BLaER1 (cell line): Measurements from ENCODE around the gene BCL7A.
A peak's percentile ranks its signal among the peaks of the same experiment; 100 is the strongest.
"Not testable (repeated sequence)": the region's sequence is repeated elsewhere in the genome, so short reads cannot be mapped to it uniquely, and the experiment has no call there.

Source experiments
- H3K27ac ChIP-seq: shearing (Covaris generic); formaldehyde crosslinking; 2 replicates; pipeline ENCODE4 v1.8.1; 2022
- H3K27me3 ChIP-seq: shearing (Covaris generic); formaldehyde crosslinking; 2 replicates; pipeline ENCODE4 v1.8.1; 2022
- H3K36me3 ChIP-seq: shearing (Covaris generic); formaldehyde crosslinking; 2 replicates; pipeline ENCODE4 v1.8.1; 2022
- H3K4me1 ChIP-seq: shearing (Covaris generic); formaldehyde crosslinking; 2 replicates; pipeline ENCODE4 v1.8.1; 2022
- H3K4me2 ChIP-seq: shearing (Covaris generic); formaldehyde crosslinking; 2 replicates; pipeline ENCODE4 v1.8.1; 2022
- H3K4me3 ChIP-seq: shearing (Covaris generic); formaldehyde crosslinking; 2 replicates; pipeline ENCODE4 v1.8.1; 2022
- H3K9ac ChIP-seq: shearing (Covaris generic); formaldehyde crosslinking; 2 replicates; pipeline ENCODE4 v1.8.1; 2022
- H3K9me3 ChIP-seq: shearing (Covaris generic); formaldehyde crosslinking; 2 replicates; pipeline ENCODE4 v1.8.1; 2022
- H4K20me1 ChIP-seq: shearing (Covaris generic); formaldehyde crosslinking; 2 replicates; pipeline ENCODE4 v1.8.1; 2022
- Cebpa-rat ChIP-seq: shearing (Covaris generic); IDR thresholded peaks from 2 replicates; pipeline ENCODE4 v1.8.1; 2022

BCL7A gene

GRCh38 chr12:121986489-121987245, 35.0 kb upstream of the BCL7A start:
- 0 out of 2 replicates have a peak overlapping the region, but pooled peaks have one; percentile 3 for H3K27ac ChIP-seq
- TF ChIP-seq Cebpa-rat, result no peak
- no peaks in the 10 kb centered on the region for H3K27me3 ChIP-seq
- H4K20me1 ChIP-seq, result no peaks in the 10 kb centered on the region
- H3K4me2 ChIP-seq, result no peak overlapping the region
- peaks cover 68% of the 10 kb centered on the region for H3K4me1 ChIP-seq
- no peak overlapping the region for H3K9ac ChIP-seq
- no peak overlapping the region for H3K4me3 ChIP-seq
- H3K9me3 ChIP-seq, result no peaks in the 10 kb centered on the region
- H3K36me3 ChIP-seq, result no peaks in the 10 kb centered on the region

- 0 out of 2 replicates have a peak overlapping the region, but pooled peaks have one; percentile 93 for H3K27ac ChIP-seq
- not testable (repeated sequence) for H3K9ac ChIP-seq, H3K9me3 ChIP-seq, H3K27me3 ChIP-seq, H3K4me3 ChIP-seq, H3K36me3 ChIP-seq, H4K20me1 ChIP-seq, H3K4me2 ChIP-seq
- H3K4me1 ChIP-seq, result peaks cover 61% of the 10 kb centered on the region
Measured at GRCh38 chr12:121988519-121988918, 33.2 kb upstream of the BCL7A start.

DNA sequence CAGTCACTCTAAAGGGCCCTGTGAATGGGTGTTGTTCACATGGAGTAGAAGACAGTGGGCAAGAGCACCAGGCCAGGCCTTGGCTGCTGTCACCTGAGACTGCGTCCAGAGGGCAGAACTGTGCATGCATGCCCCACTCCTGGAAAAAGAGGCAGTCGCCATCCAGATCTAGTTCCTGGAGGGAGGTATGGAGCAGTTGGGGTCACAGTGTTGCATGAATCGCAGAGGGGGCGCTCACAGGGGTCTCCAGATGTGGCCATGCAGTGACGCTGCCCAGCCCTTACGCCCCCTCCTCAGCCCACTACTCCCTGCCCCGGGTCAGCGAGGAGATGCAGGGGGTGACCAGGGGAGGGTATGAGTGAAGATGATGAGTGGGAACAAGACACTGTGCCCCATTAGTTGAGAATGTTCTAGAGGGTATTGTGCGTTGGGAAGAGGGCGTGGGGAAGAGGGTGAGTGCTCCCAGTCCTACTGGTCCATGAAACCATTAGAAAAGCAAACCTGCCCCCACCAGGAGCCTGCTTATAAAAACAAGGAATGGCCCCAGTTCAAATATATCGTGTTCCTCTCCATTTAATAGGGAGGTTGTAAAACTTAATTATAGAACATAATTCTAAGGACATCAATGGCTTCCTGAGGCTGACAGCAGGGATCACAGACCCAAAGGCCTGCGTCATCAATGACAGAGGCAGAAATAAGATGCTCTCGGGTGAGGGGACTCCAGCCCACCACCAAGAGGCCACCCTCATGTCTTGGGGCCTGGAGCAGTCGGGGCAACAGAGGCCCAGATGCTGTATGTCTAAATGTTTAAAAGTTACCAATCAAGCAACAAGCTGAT, 32.2 kb upstream of the BCL7A start:
- Histone ChIP-seq H3K36me3 (no peaks in the 10 kb centered on the region), H3K27ac (peak overlapping the region; percentile 93), H3K4me3 (no peak overlapping the region), H3K4me2 (peak overlapping the region; percentile 82), H3K9ac (peak overlapping the region; percentile 3; the same call in 1 of the 2 replicates), H3K27me3 (no peaks in the 10 kb centered on the region), H3K9me3 (no peaks in the 10 kb centered on the region), H4K20me1 (no peaks in the 10 kb centered on the region), H3K4me1 (peaks cover 51% of the 10 kb centered on the region)
- TF ChIP-seq Cebpa-rat, result no peak

DNA sequence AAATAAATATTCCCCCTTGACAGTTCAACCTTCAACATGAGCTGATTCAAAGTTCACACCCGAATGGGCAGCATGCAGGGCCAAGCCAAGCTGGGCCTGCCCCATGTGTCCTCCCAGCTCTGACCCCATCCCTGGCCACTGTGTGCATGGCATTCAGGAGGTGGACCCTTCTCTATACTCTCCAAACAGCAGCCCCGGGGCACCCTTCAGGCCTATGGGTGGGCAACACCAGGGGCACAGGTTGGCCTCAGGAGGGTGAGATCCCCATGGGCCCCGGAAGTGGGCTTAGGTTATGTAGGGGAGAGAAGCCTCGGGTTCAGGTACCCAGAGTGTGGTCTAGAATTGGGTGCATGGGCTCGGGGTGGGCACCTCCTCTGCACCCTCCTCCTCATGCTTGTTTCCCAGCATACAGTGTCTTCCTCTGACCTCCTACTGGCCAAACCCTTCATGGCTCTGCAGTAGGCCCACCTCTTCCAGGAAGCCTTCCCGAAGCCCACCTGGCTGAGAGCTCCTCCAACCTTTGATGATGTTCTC, 31.5 kb upstream of the BCL7A start:
- Histone ChIP-seq H3K27me3 (no peaks in the 10 kb centered on the region), H3K4me3 (no peak overlapping the region), H3K36me3 (no peaks in the 10 kb centered on the region), H3K9me3 (no peaks in the 10 kb centered on the region), H3K9ac (peak overlapping the region; percentile 3; the same call in 1 of the 2 replicates), H4K20me1 (no peaks in the 10 kb centered on the region), H3K4me1 (peaks cover 51% of the 10 kb centered on the region), H3K27ac (peak overlapping the region; percentile 93), H3K4me2 (peak overlapping the region; percentile 82)
- no peak for TF ChIP-seq Cebpa-rat

- Histone ChIP-seq H3K4me3 (peak overlapping the region; percentile 9; the same call in 1 of the 2 replicates), H3K9ac (peak overlapping the region; percentile 71), H3K9me3 (no peaks in the 10 kb centered on the region)
Measured at GRCh38 chr12:121990692-121991603, 30.7 kb upstream of the BCL7A start.

DNA sequence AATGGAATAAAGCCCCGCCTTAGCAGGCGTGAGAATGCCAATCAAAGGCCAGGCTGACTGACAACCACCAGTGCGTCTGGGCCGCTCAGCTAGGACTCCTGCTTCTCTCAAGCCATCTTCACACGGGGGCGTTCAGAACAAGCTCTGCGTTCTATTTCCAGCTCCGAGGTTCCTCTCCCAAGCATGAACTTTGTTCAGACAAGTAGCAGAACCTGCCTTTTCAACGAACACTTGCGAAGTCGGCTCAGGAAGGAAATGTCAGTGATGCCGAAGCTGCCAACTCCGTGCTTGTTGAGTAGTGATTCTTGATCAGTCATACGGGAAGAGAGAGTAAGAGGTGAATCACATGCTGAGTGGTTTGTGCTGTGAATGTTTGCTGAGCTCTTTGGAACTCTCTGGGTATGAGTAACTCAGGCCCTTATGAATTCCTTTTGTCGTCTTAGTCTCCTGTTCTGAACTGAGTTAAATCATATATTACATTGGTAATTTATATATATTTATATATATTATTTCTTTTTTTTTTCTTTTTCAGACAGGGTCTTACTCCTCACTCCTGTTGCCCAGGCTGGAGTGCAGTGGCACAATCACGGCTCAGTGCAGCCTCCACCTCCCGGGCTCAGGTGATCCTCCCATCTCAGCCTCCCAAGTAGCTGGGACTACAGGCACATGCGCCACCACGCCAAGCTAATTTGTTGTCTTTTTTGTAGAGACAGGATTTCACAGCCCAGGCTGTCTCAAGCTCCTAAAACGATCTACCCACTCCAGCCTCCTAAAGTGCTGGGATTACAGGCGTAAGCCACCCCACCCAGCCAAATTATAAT, 29.4 kb upstream of the BCL7A start:
- Histone ChIP-seq H3K4me2 (peak overlapping the region; percentile 82), H3K9me3 (no peaks in the 10 kb centered on the region), H3K4me3 (peak overlapping the region; percentile 9; the same call in 1 of the 2 replicates), H4K20me1 (no peaks in the 10 kb centered on the region), H3K36me3 (no peaks in the 10 kb centered on the region), H3K9ac (peak overlapping the region; percentile 71), H3K27me3 (no peaks in the 10 kb centered on the region), H3K4me1 (peaks cover 65% of the 10 kb centered on the region), H3K27ac (peak overlapping the region; percentile 93)
- no peak for TF ChIP-seq Cebpa-rat

More at GRCh38 chr12:121990692-121991603, 30.7 kb upstream of the BCL7A start:
- no peak for TF ChIP-seq Cebpa-rat
- Histone ChIP-seq H3K4me1 (peaks cover 59% of the 10 kb centered on the region), H3K27me3 (no peaks in the 10 kb centered on the region), H4K20me1 (no peaks in the 10 kb centered on the region), H3K36me3 (no peaks in the 10 kb centered on the region), H3K27ac (peak overlapping the region; percentile 93), H3K4me2 (peak overlapping the region; percentile 82)

DNA sequence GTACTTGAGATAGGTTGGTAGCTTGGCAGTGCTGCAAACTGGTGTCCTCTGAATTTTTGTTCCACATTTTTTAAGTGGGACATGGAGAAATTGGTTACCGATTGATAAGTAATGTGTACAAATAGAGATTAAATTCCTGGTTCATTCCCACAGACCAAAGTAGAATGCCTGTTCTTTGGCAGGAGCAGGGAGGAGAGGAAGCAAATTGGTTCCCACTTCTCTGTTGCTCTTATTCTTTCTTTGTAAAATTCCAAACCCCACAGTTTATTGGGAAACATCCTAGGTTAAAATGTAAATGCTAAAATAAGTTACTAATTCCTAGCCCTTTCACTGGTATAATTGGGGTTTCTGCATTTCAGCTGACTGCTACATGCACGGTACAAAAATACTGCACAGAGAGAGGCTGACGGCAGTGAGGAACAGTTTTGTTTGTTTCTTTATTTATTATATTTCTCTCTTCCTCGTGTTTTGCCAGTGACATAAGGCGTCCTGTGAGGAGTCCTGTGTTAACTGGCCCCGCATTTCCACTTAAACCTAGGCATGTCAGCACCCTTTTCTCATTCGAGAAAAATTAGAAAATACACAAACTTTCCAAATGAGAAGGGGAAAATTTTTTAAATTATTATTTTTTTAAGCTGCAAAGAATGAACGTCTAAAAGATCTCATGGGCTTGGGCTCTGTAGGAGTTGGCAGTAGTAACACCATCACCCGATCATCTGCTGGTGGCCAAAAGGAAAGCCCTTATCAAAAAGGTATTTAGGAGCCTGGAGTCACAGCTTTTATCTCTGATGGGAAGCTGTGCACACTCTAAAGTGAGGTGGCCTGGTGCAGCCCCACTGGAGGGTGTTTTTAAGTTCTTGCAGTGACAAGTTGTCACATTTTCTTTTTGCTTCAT, 25.4 kb upstream of the BCL7A start:
- H4K20me1 ChIP-seq, result no peaks in the 10 kb centered on the region
- H3K4me1 ChIP-seq, result peaks cover 70% of the 10 kb centered on the region
- H3K36me3 ChIP-seq, result peaks cover 13% of the 10 kb centered on the region; the same call in 1 of the 2 replicates
- H3K4me3 ChIP-seq, result peak overlapping the region; percentile 17; the same call in 1 of the 2 replicates
- H3K27me3 ChIP-seq, result no peaks in the 10 kb centered on the region
- TF ChIP-seq Cebpa-rat, result no peak
- H3K9me3 ChIP-seq, result peaks cover 18% of the 10 kb centered on the region
- H3K9ac ChIP-seq, result peak overlapping the region; percentile 53
- H3K27ac ChIP-seq, result peak overlapping the region; percentile 63
- peak overlapping the region; percentile 71 for H3K4me2 ChIP-seq
